ENCODE measurements around the gene FAAP100. TPM values are rescaled to one million over a fixed set of nuclear protein-coding genes. Genes with fewer than 3 reads are reported as not detected.

The FAAP100 gene
- total and polyA plus RNA-seq, 2 donors (not counting 1 experiment from before 2014, with no cell fraction given) = 62.0 to 72.7 TPM

DNA sequence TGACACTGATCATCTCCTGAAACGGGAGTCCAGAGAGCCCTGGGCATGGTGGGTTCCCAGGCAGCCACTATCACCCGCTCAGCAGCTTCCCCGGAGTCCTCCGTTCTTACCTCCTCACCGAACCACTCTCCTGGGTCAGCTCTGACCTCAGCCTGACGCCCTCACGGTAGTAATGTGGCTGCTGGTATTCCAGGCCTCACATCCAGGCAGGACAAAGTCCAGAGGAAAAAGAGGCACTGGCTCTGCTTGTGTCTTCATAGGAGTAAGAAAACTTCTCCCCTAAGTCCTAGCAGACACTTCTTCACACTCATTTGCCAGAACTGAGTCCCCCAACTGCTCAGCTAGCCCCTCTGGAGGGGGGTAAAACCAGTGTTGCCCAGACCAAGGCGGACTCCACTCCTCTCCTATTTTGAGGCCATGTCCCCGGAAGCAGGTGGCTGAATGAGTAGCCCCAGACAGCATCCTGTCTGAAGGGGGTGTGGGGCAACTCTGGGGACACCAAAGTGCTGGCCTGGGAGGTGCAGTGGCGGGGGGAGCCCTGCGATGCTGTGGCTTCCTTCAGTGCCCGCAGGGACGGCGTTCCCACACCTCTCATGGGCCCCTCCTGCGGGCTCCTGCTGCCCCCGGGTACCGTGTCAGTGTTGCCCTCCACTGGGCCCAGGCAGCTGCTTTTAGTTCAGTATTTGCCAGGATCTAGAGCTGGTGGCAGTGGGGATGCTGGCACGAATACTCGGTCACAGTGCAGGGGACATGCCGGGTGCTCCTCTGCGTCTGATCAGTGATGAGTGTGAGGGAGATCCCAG, 18.6 kb downstream of the FAAP100 start:
- H3K4me1 ChIP-seq (ENCODE audit: control insufficient read depth in 2 of 2, insufficient read depth in 2 of 2, low read length in 2 of 2) = peaks cover 21 to 36% of the 10 kb centered on the region in 2 donors
- H3K79me2 ChIP-seq (ENCODE audit: control insufficient read depth, insufficient read depth, low read length) = peaks cover 3% of the 10 kb centered on the region
- DNase-seq (no peak), ATAC-seq (ENCODE audit: low read depth) (no peak)
- TF ChIP-seq EZH2 (IDR thresholded peaks at IDR 0.05; ENCODE audit: borderline replicate concordance, insufficient read depth, low read depth, low read length, poor library complexity, severe bottlenecking) (no peak), CTCF (IDR thresholded peaks at IDR 0.05) (no peak)
- POLR2A ChIA-PET = interaction anchor here (0.6 kb wide), 2 partner anchors 16 kb away, joined by 5 read pairs; no protein-coding TSS in a partner anchor
- H3K4me2 ChIP-seq (replicated peaks; ENCODE audit: low read depth, low read length, poor library complexity, severe bottlenecking) = no peak overlapping the region
- H3K4me3 ChIP-seq (ENCODE audit: control extremely low read depth in 1 of 5, extremely low read depth in 1 of 5, insufficient read depth in 1 of 5, low read depth in 2 of 5, low read length in 4 of 5) = no peak overlapping the region
- peaks cover 0 to 2% of the 10 kb centered on the region in 2 experiments for H3K36me3 ChIP-seq (replicated peaks in 1 of 2; ENCODE audit: control extremely low read depth in 1 of 2, control insufficient read depth in 1 of 2, extremely low read depth in 1 of 2, insufficient read depth in 2 of 2, low read length in 1 of 2)
- peaks cover 14% of the 10 kb centered on the region for H3K4me1 Mint-ChIP-seq
- no peak overlapping the region for H3K9ac ChIP-seq (ENCODE audit: low read length)
- no peak overlapping the region for H3K4me3 Mint-ChIP-seq
- peaks cover 0 to 36% (median 10%) of the 10 kb centered on the region in 4 experiments for H3K27me3 ChIP-seq (replicated peaks in 1 of 4; ENCODE audit: control extremely low read depth in 1 of 4, control insufficient read depth in 3 of 4, insufficient read depth in 4 of 4, low read length in 3 of 4)
- peaks cover 7% of the 10 kb centered on the region for H3K27me3 Mint-ChIP-seq
- no peaks in the 10 kb centered on the region for H3K9me3 Mint-ChIP-seq (ENCODE audit: insufficient read depth)
- H3K9me3 ChIP-seq (ENCODE audit: control extremely low read depth in 1 of 3, control insufficient read depth in 2 of 3, insufficient read depth in 1 of 3, low read length in 2 of 3) = peaks cover 0 to 11% (median 0%) of the 10 kb centered on the region in 3 donors
- intact Hi-C loops (cut with micrococcal nuclease) = no loop called here
- H4K20me1 ChIP-seq (ENCODE audit: control insufficient read depth, insufficient read depth, low read length, poor library complexity, severe bottlenecking) = peaks cover 27% of the 10 kb centered on the region
- H3K27ac Mint-ChIP-seq = no peak overlapping the region
- no peak overlapping the region for H3K27ac ChIP-seq (ENCODE audit: low read length in 2 of 2)
- CTCF ChIA-PET = no interaction called here
- 48% methylated on average over 21 of the region's 21 CpGs for WGBS (ENCODE audit: insufficient coverage)
- no peak overlapping the region for H2AFZ ChIP-seq (ENCODE audit: insufficient read depth, low read depth, low read length, poor library complexity, severe bottlenecking)

Measured in B cell (primary cell).